PC-3 (cell line): ENCODE results near the gene NIT1.

ENCODE experiments used
- CTCF ChIP-seq: fragments of 300-600 bp; sonication (generic); conservative IDR thresholded peaks from 2 replicates; pipeline ENCODE4 v1.5.1; 2017; ENCODE audit warnings: antibody characterized with exemption, low read depth, mild to moderate bottlenecking, low read length
- EZH2 ChIP-seq: fragments of 300-600 bp; sonication (generic); IDR thresholded peaks from one replicate; pipeline ENCODE4 v1.6.1; 2017; ENCODE audit warnings: antibody characterized with exemption, mild to moderate bottlenecking, low read length; ENCODE audit not compliant: unreplicated experiment
- EZH2phosphoT487 ChIP-seq: fragments of 300-600 bp; sonication (generic); IDR thresholded peaks from 2 replicates; pipeline ENCODE4 v1.6.1; 2018; ENCODE audit warnings: mild to moderate bottlenecking, antibody characterized with exemption, low read length, borderline replicate concordance

GRCh38 chr1:161100556-161100955, 17.3 kb upstream of the NIT1 start:
- TF ChIP-seq CTCF (no peak), EZH2 (no peak), EZH2phosphoT487 (no peak)
